ENCODE results near the gene KLLN.

GRCh38 chr10:87872828-87873227, 9.5 kb upstream of the KLLN start:
- TF ChIP-seq MCM7 (IDR thresholded peaks at IDR 0.05) (no peak), POLR2A (conservative IDR thresholded peaks at IDR 0.05) (no peak), HDAC2 (IDR thresholded peaks at IDR 0.05) (no peak), RFX7 (CRISPR knock-in tag; IDR thresholded peaks at IDR 0.05) (no peak), EZH2 (IDR thresholded peaks at IDR 0.05; ENCODE audit: borderline replicate concordance, low read depth, low read length) (no peak), RBM34 (IDR thresholded peaks at IDR 0.05; ENCODE audit: borderline replicate concordance, insufficient read depth, low read length) (no peak), CREB1 (IDR thresholded peaks at IDR 0.05) (no peak), CREB1 (CRISPR knock-in tag; IDR thresholded peaks at IDR 0.05) (no peak)
- TF ChIP-seq, protein P1, sequence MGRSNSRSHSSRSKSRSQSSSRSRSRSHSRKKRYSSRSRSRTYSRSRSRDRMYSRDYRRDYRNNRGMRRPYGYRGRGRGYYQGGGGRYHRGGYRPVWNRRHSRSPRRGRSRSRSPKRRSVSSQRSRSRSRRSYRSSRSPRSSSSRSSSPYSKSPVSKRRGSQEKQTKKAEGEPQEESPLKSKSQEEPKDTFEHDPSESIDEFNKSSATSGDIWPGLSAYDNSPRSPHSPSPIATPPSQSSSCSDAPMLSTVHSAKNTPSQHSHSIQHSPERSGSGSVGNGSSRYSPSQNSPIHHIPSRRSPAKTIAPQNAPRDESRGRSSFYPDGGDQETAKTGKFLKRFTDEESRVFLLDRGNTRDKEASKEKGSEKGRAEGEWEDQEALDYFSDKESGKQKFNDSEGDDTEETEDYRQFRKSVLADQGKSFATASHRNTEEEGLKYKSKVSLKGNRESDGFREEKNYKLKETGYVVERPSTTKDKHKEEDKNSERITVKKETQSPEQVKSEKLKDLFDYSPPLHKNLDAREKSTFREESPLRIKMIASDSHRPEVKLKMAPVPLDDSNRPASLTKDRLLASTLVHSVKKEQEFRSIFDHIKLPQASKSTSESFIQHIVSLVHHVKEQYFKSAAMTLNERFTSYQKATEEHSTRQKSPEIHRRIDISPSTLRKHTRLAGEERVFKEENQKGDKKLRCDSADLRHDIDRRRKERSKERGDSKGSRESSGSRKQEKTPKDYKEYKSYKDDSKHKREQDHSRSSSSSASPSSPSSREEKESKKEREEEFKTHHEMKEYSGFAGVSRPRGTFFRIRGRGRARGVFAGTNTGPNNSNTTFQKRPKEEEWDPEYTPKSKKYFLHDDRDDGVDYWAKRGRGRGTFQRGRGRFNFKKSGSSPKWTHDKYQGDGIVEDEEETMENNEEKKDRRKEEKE (IDR thresholded peaks at IDR 0.05; ENCODE audit: borderline replicate concordance in 1 of 2, control insufficient read depth in 1 of 2, low read depth in 2 of 2, low read length in 1 of 2), result no peak
